Stimulated activated CD8-positive, alpha-beta memory T cell treated with anti-CD3 and anti-CD28 coated beads, Interleukin-12 subunit alpha, Interleukin-12 subunit beta, amount 100 ng/mL, for 24 hours (primary cell): Measurements from ENCODE around the gene SRPK3.
"Not testable (repeated sequence)": the region's sequence is repeated elsewhere in the genome, so short reads cannot be mapped to it uniquely, and the experiment has no call there.

Experiments used
- DNase-seq: peaks from one replicate; pipeline ENCODE4 v3.0.0-alpha.2; 2020; ENCODE audit errors: extremely low read depth

The SRPK3 gene

GRCh38 chrX:153805436-153805835 lies 24.6 kb downstream of the SRPK3 start:
- no peak for DNase-seq

- DNase-seq = no peak
These were observed 26.2 kb downstream of the SRPK3 start for GRCh38 chrX:153806999-153807575.

GRCh38 chrX:153807976-153808375 lies 27.1 kb downstream of the SRPK3 start:
- no peak for DNase-seq

GRCh38 chrX:153812220-153812619 lies 31.4 kb downstream of the SRPK3 start:
- DNase-seq = no peak

GRCh38 chrX:153813161-153813560 lies 32.3 kb downstream of the SRPK3 start:
- no peak for DNase-seq

- no peak for DNase-seq
These were observed 33.9 kb downstream of the SRPK3 start for GRCh38 chrX:153814591-153815315.

- no peak for DNase-seq
These were observed 36.2 kb downstream of the SRPK3 start for GRCh38 chrX:153816831-153817690.

- not testable (repeated sequence) for DNase-seq
These were observed 37.2 kb downstream of the SRPK3 start for GRCh38 chrX:153818064-153818463.

- no peak for DNase-seq
These were observed 37.9 kb downstream of the SRPK3 start for GRCh38 chrX:153818571-153819383.

- no peak for DNase-seq
These were observed 38.7 kb downstream of the SRPK3 start for GRCh38 chrX:153819384-153820040.

GRCh38 chrX:153820601-153821000 lies 39.8 kb downstream of the SRPK3 start:
- no peak for DNase-seq

- no peak for DNase-seq
These were observed 40.2 kb downstream of the SRPK3 start for GRCh38 chrX:153821066-153821465.

- no peak for DNase-seq
These were observed 43.5 kb downstream of the SRPK3 start for GRCh38 chrX:153824348-153824747.

- DNase-seq = no peak
These were observed 44.2 kb downstream of the SRPK3 start for GRCh38 chrX:153825042-153825441.

- DNase-seq = no peak
These were observed 46.2 kb downstream of the SRPK3 start for GRCh38 chrX:153827016-153827415.

GRCh38 chrX:153827903-153828302 lies 47.1 kb downstream of the SRPK3 start:
- no peak for DNase-seq

- DNase-seq = no peak
These were observed 47.5 kb downstream of the SRPK3 start for GRCh38 chrX:153828308-153828707.

GRCh38 chrX:153828723-153829548 lies 48.1 kb downstream of the SRPK3 start:
- DNase-seq = no peak

- no peak for DNase-seq
These were observed 48.6 kb downstream of the SRPK3 start for GRCh38 chrX:153829549-153829798.

GRCh38 chrX:153829799-153830639 lies 49.2 kb downstream of the SRPK3 start, which contains the start of gene PDZD4:
PDZD4 (minus strand) TSS chrX:153830544; CDS start chrX:153830298, 246 bp downstream.
- DNase-seq = no peak
